IPS DF 4.7 (cell line): ENCODE measurements around the gene INF2.
"Not testable (repeated sequence)": the region's sequence is repeated elsewhere in the genome, so short reads cannot be mapped to it uniquely, and the experiment has no call there.

Experiments used
- DNase-seq: peaks from one replicate; pipeline ENCODE4 v3.0.0-alpha.2; 2013; ENCODE audit warnings: low spot score; ENCODE audit errors: extremely low read depth

INF2 gene

GRCh38 chr14:104749111-104749649 is 59.8 kb downstream of the INF2 start:
- no peak for DNase-seq

- no peak for DNase-seq
These were observed 60.8 kb downstream of the INF2 start for GRCh38 chr14:104750056-104750752.

- not testable (repeated sequence) for DNase-seq
These were observed 61.3 kb downstream of the INF2 start for GRCh38 chr14:104750753-104751057.

GRCh38 chr14:104751539-104752422 is 62.4 kb downstream of the INF2 start:
- no peak for DNase-seq

GRCh38 chr14:104752423-104752734 is 63.0 kb downstream of the INF2 start:
- no peak for DNase-seq

- DNase-seq, result peak; percentile 94
These were observed 63.5 kb downstream of the INF2 start, which contains the start of gene SIVA1 for GRCh38 chr14:104752735-104753527. TSS of gene SIVA1 (plus strand) at chr14:104753147. CDS start at chr14:104753202, 55 bp downstream.

- DNase-seq, result no peak
These were observed 64.3 kb downstream of the INF2 start for GRCh38 chr14:104753528-104754212.

- DNase-seq, result no peak
These were observed 64.9 kb downstream of the INF2 start for GRCh38 chr14:104754213-104754851.

GRCh38 chr14:104755621-104756020 is 66.2 kb downstream of the INF2 start:
- DNase-seq, result no peak

- no peak for DNase-seq
These were observed 67.2 kb downstream of the INF2 start for GRCh38 chr14:104756477-104757237.

- DNase-seq, result no peak
These were observed 67.8 kb downstream of the INF2 start for GRCh38 chr14:104757238-104757585.

- no peak for DNase-seq
These were observed 68.4 kb downstream of the INF2 start for GRCh38 chr14:104757681-104758392.

GRCh38 chr14:104758981-104759969 is 69.9 kb downstream of the INF2 start:
- no peak for DNase-seq

GRCh38 chr14:104765517-104765916 is 76.1 kb downstream of the INF2 start:
- no peak for DNase-seq

- no peak for DNase-seq
These were observed 76.9 kb downstream of the INF2 start for GRCh38 chr14:104766256-104766862.

GRCh38 chr14:104766863-104767633 is 77.6 kb downstream of the INF2 start:
- no peak for DNase-seq

GRCh38 chr14:104767634-104767918 is 78.2 kb downstream of the INF2 start:
- DNase-seq, result no peak
